A549 (cell line): ENCODE results near the gene PRSS53.

Source experiments
- CTCF ChIP-seq: fragments of >200 bp; sonication (Bioruptor Twin); formaldehyde crosslinking; IDR thresholded peaks from 3 replicates; pipeline ENCODE4 v1.5.1; 2016
- FOSL2 ChIP-seq, 2 experiments: fragments of 450-650 bp in 1 of 2; fragments of >200 bp in 1 of 2; sonication (Bioruptor Twin) in 1 of 2; formaldehyde crosslinking; IDR thresholded peaks; 2 replicates each; pipeline versions ENCODE4 v1.5.0 to v1.6.1; 2016 to 2020; ENCODE audit warnings: mild to moderate bottlenecking in 1 of 2, moderate library complexity in 1 of 2
- POLR2A ChIP-seq: IDR thresholded peaks from 2 replicates; pipeline ENCODE4 v1.6.1; 2012; ENCODE audit warnings: mild to moderate bottlenecking, low read length
- RCOR1 ChIP-seq: fragments of 150-350 bp; IDR thresholded peaks from 2 replicates; pipeline ENCODE4 v1.6.1; 2014; ENCODE audit warnings: antibody characterized with exemption, low read length, low read depth

GRCh38 chr16:31081428-31082351 lies 7.1 kb downstream of the PRSS53 start:
- TF ChIP-seq CTCF: no peak
- TF ChIP-seq FOSL2 (IDR thresholded peaks at IDR 0.05): no peak
- no peak for TF ChIP-seq FOSL2 (CRISPR knock-in tag; IDR thresholded peaks at IDR 0.05)
- no peak for TF ChIP-seq RCOR1
- no peak for TF ChIP-seq POLR2A
